GM12865 (cell line): Measurements from ENCODE around the gene STAG1.
A peak's percentile ranks its signal among the peaks of the same experiment; 100 is the strongest.
"Not testable (repeated sequence)": the region's sequence is repeated elsewhere in the genome, so short reads cannot be mapped to it uniquely, and the experiment has no call there.

ENCODE experiments used
- DNase-seq: peaks from one replicate; pipeline ENCODE4 v3.0.0; 2010; ENCODE audit warnings: low read depth
- H3K4me3 ChIP-seq: 2 replicates; pipeline ENCODE4 v1.5.1; 2011; ENCODE audit warnings: mild to moderate bottlenecking, low read depth, low read length, control low read depth
- CTCF ChIP-seq: IDR thresholded peaks from 2 replicates; pipeline ENCODE4 v1.5.1; 2011; ENCODE audit warnings: low read length, control low read depth, low read depth, inconsistent platforms; ENCODE audit not compliant: insufficient read depth; ENCODE audit errors: missing control alignments

Gene STAG1

GRCh38 chr3:136667081-136667480 is 85.1 kb downstream of the STAG1 start:
- DNase-seq = no peak
- H3K4me3 ChIP-seq = no peak overlapping the region
- no peak for TF ChIP-seq CTCF

GRCh38 chr3:136666301-136666700 is 85.9 kb downstream of the STAG1 start:
- not testable (repeated sequence) for H3K4me3 ChIP-seq, DNase-seq

GRCh38 chr3:136664771-136665170 is 87.4 kb downstream of the STAG1 start:
- TF ChIP-seq CTCF = no peak
- H3K4me3 ChIP-seq = no peak overlapping the region
- DNase-seq = no peak

GRCh38 chr3:136661282-136661681 is 90.9 kb downstream of the STAG1 start:
- TF ChIP-seq CTCF = no peak
- no peak overlapping the region for H3K4me3 ChIP-seq
- DNase-seq = no peak

GRCh38 chr3:136658946-136659682 is 93.1 kb downstream of the STAG1 start:
- peak; percentile 15 for DNase-seq
- no peak overlapping the region for H3K4me3 ChIP-seq
- TF ChIP-seq CTCF = no peak

GRCh38 chr3:136657526-136657925 is 94.7 kb downstream of the STAG1 start:
- no peak overlapping the region for H3K4me3 ChIP-seq
- no peak for TF ChIP-seq CTCF
- no peak for DNase-seq

GRCh38 chr3:136653628-136654027 is 98.5 kb downstream of the STAG1 start:
- DNase-seq = no peak
- H3K4me3 ChIP-seq = no peak overlapping the region
- TF ChIP-seq CTCF = no peak
